ENCODE data around the gene TIGIT.

- TF ChIP-seq CTCF (IDR thresholded peaks at IDR 0.05) (no peak), POLR2A (IDR thresholded peaks at IDR 0.05) (no peak)
Observed at GRCh38 chr3:114329823-114330222, 36.0 kb downstream of the TIGIT start.

Measured in body of pancreas (tissue), 4 donors.